GM12864 (cell line): ENCODE data around the gene EVX1.

Source experiments
- DNase-seq: peaks from one replicate; pipeline ENCODE4 v3.0.0-alpha.2; 2011; ENCODE audit warnings: low read depth
- H3K4me3 ChIP-seq: 2 replicates; pipeline ENCODE4 v1.5.1; 2011; ENCODE audit warnings: mild to moderate bottlenecking, low read depth, low read length, control low read depth
- TF ChIP-seq, protein P1 (sequence below): IDR thresholded peaks from 2 replicates; pipeline ENCODE4 v1.5.1; 2011; ENCODE audit warnings: low read depth, mild to moderate bottlenecking, moderate library complexity, low read length, control low read depth, inconsistent platforms; ENCODE audit errors: missing control alignments

Gene EVX1

DNA sequence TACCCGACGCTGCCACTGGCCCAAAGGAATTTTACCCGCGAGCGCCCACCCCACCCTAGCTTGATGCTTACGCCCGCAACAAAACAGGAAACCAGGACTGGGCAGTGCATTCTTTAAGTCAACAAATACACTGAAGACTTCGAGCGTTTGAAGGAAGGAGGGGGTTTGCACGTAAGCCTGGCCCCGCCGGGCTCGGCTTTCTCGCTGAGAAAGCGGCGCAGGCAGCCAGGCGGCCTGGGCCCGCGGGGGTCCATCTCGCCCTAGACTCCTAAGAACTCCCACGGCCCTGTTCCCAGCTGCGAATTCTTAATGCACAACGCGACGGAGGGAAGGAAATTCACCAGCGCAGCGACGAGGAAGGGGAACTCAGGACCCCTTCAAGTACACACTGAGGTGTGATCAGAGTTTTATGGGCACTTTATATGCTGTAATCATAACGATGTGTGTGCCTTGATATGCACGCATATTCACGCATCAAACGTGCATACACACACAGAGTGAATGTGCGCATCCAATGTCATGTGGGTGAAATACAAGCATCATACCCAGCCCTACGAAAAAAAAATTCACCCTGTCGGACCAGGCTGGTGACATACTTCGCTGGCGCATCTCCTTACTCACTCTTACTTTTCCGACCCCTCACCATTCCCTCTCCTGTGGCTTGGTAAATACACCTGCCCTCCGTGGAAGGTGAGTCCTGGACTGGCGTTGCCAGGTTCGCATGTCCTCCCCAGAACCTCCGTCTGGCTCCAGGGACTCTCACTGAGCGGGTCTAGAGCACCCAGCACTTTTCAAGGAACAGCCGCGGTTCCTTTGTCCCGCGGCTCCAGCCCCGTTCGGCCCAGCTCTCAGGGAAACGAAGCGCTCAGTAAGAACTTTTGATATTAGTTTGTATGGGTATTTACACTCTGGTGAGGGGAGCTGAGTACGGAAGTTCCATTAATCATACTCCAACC, 37.0 kb upstream of the EVX1 start:
- TF ChIP-seq, protein P1, sequence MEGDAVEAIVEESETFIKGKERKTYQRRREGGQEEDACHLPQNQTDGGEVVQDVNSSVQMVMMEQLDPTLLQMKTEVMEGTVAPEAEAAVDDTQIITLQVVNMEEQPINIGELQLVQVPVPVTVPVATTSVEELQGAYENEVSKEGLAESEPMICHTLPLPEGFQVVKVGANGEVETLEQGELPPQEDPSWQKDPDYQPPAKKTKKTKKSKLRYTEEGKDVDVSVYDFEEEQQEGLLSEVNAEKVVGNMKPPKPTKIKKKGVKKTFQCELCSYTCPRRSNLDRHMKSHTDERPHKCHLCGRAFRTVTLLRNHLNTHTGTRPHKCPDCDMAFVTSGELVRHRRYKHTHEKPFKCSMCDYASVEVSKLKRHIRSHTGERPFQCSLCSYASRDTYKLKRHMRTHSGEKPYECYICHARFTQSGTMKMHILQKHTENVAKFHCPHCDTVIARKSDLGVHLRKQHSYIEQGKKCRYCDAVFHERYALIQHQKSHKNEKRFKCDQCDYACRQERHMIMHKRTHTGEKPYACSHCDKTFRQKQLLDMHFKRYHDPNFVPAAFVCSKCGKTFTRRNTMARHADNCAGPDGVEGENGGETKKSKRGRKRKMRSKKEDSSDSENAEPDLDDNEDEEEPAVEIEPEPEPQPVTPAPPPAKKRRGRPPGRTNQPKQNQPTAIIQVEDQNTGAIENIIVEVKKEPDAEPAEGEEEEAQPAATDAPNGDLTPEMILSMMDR: no peak
- DNase-seq: no peak
- no peak overlapping the region for H3K4me3 ChIP-seq

DNA sequence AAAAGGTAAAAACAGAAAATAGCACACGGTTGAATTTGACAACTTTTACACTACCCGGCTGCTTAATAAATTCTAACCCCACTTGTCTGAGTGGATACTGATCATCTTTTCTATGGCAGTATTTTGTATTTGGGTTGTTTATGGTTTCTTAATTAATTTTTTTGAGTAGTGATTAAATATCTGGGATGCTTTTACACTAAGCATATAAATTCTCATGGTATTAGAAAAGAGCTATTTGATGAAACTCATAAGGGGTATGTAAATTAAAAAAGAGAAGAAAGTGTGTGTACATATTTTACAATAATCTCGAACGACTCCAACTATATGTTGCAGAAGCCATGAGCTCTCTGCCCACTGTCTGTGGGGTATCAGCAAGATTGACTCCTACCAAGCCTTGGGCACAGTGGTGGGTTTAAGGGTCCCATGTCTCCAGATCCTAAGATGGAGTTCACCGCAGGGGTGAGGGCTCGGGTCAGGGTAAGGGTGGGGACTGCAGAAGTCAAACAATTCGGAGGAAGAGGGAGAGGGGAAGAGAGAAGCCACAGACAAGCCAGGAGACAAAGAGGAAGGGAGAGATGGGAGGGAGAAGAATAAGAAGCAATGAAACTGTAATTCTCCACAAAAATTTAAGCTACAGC, 35.1 kb upstream of the EVX1 start:
- no peak overlapping the region for H3K4me3 ChIP-seq
- TF ChIP-seq, protein P1: no peak
- no peak for DNase-seq

GRCh38 chr7:27208998-27209397, 33.6 kb upstream of the EVX1 start:
- DNase-seq: no peak
- TF ChIP-seq, protein P1: no peak
- no peak overlapping the region for H3K4me3 ChIP-seq

GRCh38 chr7:27209933-27210440, 32.6 kb upstream of the EVX1 start:
- no peak for DNase-seq
- no peak overlapping the region for H3K4me3 ChIP-seq
- TF ChIP-seq, protein P1: no peak

GRCh38 chr7:27210441-27211083, 32.0 kb upstream of the EVX1 start:
- no peak for DNase-seq

DNA sequence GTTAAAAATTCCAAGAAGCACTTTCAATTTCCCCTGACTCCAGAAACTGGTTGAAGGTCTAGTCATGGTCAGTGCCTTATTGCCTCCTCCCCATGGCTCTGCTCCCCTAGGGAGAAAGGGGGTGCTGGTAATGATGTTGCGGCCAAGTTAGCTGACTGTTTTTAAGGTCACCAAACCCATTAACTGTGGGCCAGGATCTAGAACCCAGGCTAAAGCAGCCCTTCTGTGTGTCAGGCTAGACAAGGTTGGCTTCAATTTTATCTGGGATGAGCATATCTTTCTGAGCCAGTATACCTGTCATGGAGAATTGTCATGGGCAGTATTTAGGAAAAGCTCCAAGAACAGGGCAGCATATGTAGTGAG, 31.5 kb upstream of the EVX1 start:
- DNase-seq: no peak
- H3K4me3 ChIP-seq: no peak overlapping the region
- TF ChIP-seq, protein P1: no peak

More at GRCh38 chr7:27210441-27211083, 32.0 kb upstream of the EVX1 start:
- TF ChIP-seq, protein P1: peak; percentile 92
- no peak overlapping the region for H3K4me3 ChIP-seq
